Effector memory CD4-positive, alpha-beta T cell (primary cell): ENCODE measurements around the gene CFAP299.
A peak's percentile ranks its signal among the peaks of the same experiment; 100 is the strongest.
"Not testable (repeated sequence)": the region's sequence is repeated elsewhere in the genome, so short reads cannot be mapped to it uniquely, and the experiment has no call there.

Experiments
- DNase-seq, 3 donors: peaks; one replicate each; pipeline ENCODE4 v3.0.0-alpha.2; 2020
- H3K27ac ChIP-seq: 2 replicates; pipeline ENCODE4 v1.7.0; 2013; ENCODE audit warnings: mild to moderate bottlenecking, low read length, moderate library complexity; ENCODE audit not compliant: insufficient read depth, poor library complexity, severe bottlenecking
- H3K27me3 ChIP-seq: replicated peaks from 2 replicates; pipeline ENCODE4 v1.7.0; 2013; ENCODE audit warnings: mild to moderate bottlenecking, low read length; ENCODE audit not compliant: insufficient read depth, control insufficient read depth, poor library complexity, severe bottlenecking
- H3K36me3 ChIP-seq: 2 replicates; pipeline ENCODE4 v1.7.0; 2013; ENCODE audit warnings: mild to moderate bottlenecking, low read length, moderate library complexity; ENCODE audit not compliant: control insufficient read depth, insufficient read depth
- H3K4me1 ChIP-seq: 2 replicates; pipeline ENCODE4 v1.7.0; 2013; ENCODE audit warnings: low read length, mild to moderate bottlenecking; ENCODE audit not compliant: control insufficient read depth, insufficient read depth, poor library complexity, severe bottlenecking
- H3K4me3 ChIP-seq: 2 replicates; pipeline ENCODE4 v1.7.0; 2013; ENCODE audit warnings: low read length, low read depth, mild to moderate bottlenecking; ENCODE audit not compliant: insufficient read depth, poor library complexity, severe bottlenecking
- H3K9me3 ChIP-seq: 2 replicates; pipeline ENCODE4 v1.7.0; 2013; ENCODE audit warnings: mild to moderate bottlenecking, low read length, moderate library complexity; ENCODE audit not compliant: control insufficient read depth
- total RNA-seq, 3 donors: gene quantifications; one replicate each; lab custom pipeline; 2026; lab: John Stamatoyannopoulos, UW

Gene CFAP299
- 0 reads per million in 3 donors for total RNA-seq

GRCh38 chr4:80335554-80336358, at the start of gene CFAP299:
Gene CFAP299, plus strand, starts transcription at chr4:80335730.
- Histone ChIP-seq H3K27me3 (peaks cover 13% of the 10 kb centered on the region), H3K36me3 (no peaks in the 10 kb centered on the region), H3K9me3 (no peaks in the 10 kb centered on the region), H3K27ac (no peak within 1 kb of the TSS), H3K4me3 (peak within 1 kb of the TSS; percentile 47), H3K4me1 (peaks cover 7% of the 10 kb centered on the region)
- no peak for DNase-seq

GRCh38 chr4:80286451-80286850, 49.1 kb upstream of the CFAP299 start:
- H3K27me3 ChIP-seq, result peaks cover 5% of the 10 kb centered on the region
- H3K9me3 ChIP-seq, result no peaks in the 10 kb centered on the region
- no peak for DNase-seq
- no peak overlapping the region for H3K4me3 ChIP-seq
- no peaks in the 10 kb centered on the region for H3K4me1 ChIP-seq
- no peak overlapping the region for H3K27ac ChIP-seq
- H3K36me3 ChIP-seq, result no peaks in the 10 kb centered on the region

GRCh38 chr4:80290665-80291064, 44.9 kb upstream of the CFAP299 start:
- H3K9me3 ChIP-seq, H3K36me3 ChIP-seq, H3K4me3 ChIP-seq, H3K27ac ChIP-seq, DNase-seq, H3K4me1 ChIP-seq, H3K27me3 ChIP-seq: not testable (repeated sequence)

GRCh38 chr4:80294206-80294605, 41.3 kb upstream of the CFAP299 start:
- no peaks in the 10 kb centered on the region for H3K36me3 ChIP-seq
- H3K4me1 ChIP-seq, result no peaks in the 10 kb centered on the region
- no peak for DNase-seq
- H3K27me3 ChIP-seq, result no peaks in the 10 kb centered on the region
- no peak overlapping the region for H3K27ac ChIP-seq
- no peak overlapping the region for H3K4me3 ChIP-seq
- H3K9me3 ChIP-seq, result no peaks in the 10 kb centered on the region

- H3K9me3 ChIP-seq, result no peaks in the 10 kb centered on the region
- H3K4me1 ChIP-seq, result no peaks in the 10 kb centered on the region
- no peaks in the 10 kb centered on the region for H3K27me3 ChIP-seq
- DNase-seq, result no peak
- no peaks in the 10 kb centered on the region for H3K36me3 ChIP-seq
- no peak overlapping the region for H3K27ac ChIP-seq
- H3K4me3 ChIP-seq, result no peak overlapping the region
These were observed 40.2 kb upstream of the CFAP299 start for GRCh38 chr4:80295336-80295735.

- Histone ChIP-seq H3K27me3 (no peaks in the 10 kb centered on the region), H3K27ac (no peak overlapping the region), H3K4me1 (no peaks in the 10 kb centered on the region), H3K9me3 (no peaks in the 10 kb centered on the region), H3K4me3 (no peak overlapping the region), H3K36me3 (no peaks in the 10 kb centered on the region)
- no peak for DNase-seq
These were observed 39.7 kb upstream of the CFAP299 start for GRCh38 chr4:80295826-80296225.

- H3K4me1 ChIP-seq, result no peaks in the 10 kb centered on the region
- no peaks in the 10 kb centered on the region for H3K36me3 ChIP-seq
- no peak overlapping the region for H3K4me3 ChIP-seq
- no peaks in the 10 kb centered on the region for H3K9me3 ChIP-seq
- DNase-seq, result no peak
- H3K27ac ChIP-seq, result no peak overlapping the region
- H3K27me3 ChIP-seq, result no peaks in the 10 kb centered on the region
These were observed 33.6 kb upstream of the CFAP299 start for GRCh38 chr4:80301884-80302283.

GRCh38 chr4:80302616-80303223, 32.8 kb upstream of the CFAP299 start:
- no peaks in the 10 kb centered on the region for H3K27me3 ChIP-seq
- DNase-seq, result no peak
- no peak overlapping the region for H3K27ac ChIP-seq
- no peak overlapping the region for H3K4me3 ChIP-seq
- H3K36me3 ChIP-seq, result no peaks in the 10 kb centered on the region
- H3K4me1 ChIP-seq, result no peaks in the 10 kb centered on the region
- no peaks in the 10 kb centered on the region for H3K9me3 ChIP-seq

GRCh38 chr4:80305466-80305865, 30.1 kb upstream of the CFAP299 start:
- no peak overlapping the region for H3K4me3 ChIP-seq
- H3K4me1 ChIP-seq, result no peaks in the 10 kb centered on the region
- no peak for DNase-seq
- H3K36me3 ChIP-seq, result no peaks in the 10 kb centered on the region
- H3K27ac ChIP-seq, result no peak overlapping the region
- no peaks in the 10 kb centered on the region for H3K9me3 ChIP-seq
- peaks cover 2% of the 10 kb centered on the region for H3K27me3 ChIP-seq

GRCh38 chr4:80306260-80306659, 29.3 kb upstream of the CFAP299 start:
- Histone ChIP-seq H3K27ac (no peak overlapping the region), H3K9me3 (no peaks in the 10 kb centered on the region), H3K4me3 (no peak overlapping the region), H3K36me3 (no peaks in the 10 kb centered on the region), H3K27me3 (peaks cover 2% of the 10 kb centered on the region), H3K4me1 (no peaks in the 10 kb centered on the region)
- DNase-seq, result no peak
